Heart left ventricle (tissue), 13 donors: ENCODE measurements around the gene CAPRIN2.

Source experiments
- CTCF ChIP-seq, 12 donors: fragments of 200-600 bp; sonication (generic) in 4 of 12; IDR thresholded peaks; one replicate each; pipeline versions ENCODE4 v1.5.0 to v1.8.0; 2018 to 2022; ENCODE audit warnings: antibody characterized with exemption in 12 of 12, mild to moderate bottlenecking in 5 of 12
- POLR2A ChIP-seq, 2 donors: fragments of 450-650 bp; IDR thresholded peaks; one replicate each; pipeline ENCODE4 v1.6.1; 2017; ENCODE audit warnings: antibody characterized with exemption in 2 of 2, mild to moderate bottlenecking in 2 of 2, moderate library complexity in 2 of 2
- donor health status: ischemic (EF 13 %, LVEDD 7.1; RV severe dilation, severe dysfunction).
- donor health status: DM: no; HTN: yes; CAD: no.
- donor health status: DM: no; HTN: no; CAD: no.
- donor health status: ischemic (EF 25% LVEDD 6.9; RV normal size, moderate dysfunction).
- donor health status: ischemic (EF 25% LVEDD 5.7; RV mildly dilated, moderate dysfunction).
- donor health status: ischemic (EF 35%, LVEDD 5.7; RV mildly dilated, moderate dysfunction).
- donor health status: nonischemic (EF 11% LVEDD 7.7; RV severe dilation, severe dysfunction).
- donor health status: DM: yes; HTN: yes; CAD: no.
- donor health status: PGD.
- donor health status: ischemic (EF 29% LVEDD 5.4; RV normal size, mild dysfunction).
- donor health status: nonischemic (EF 23%, LVEDD 6.1; RV moderate dilation, normal function).

- TF ChIP-seq CTCF (IDR thresholded peaks at IDR 0.05) (no peak), POLR2A (IDR thresholded peaks at IDR 0.05) (no peak)
Observed at GRCh38 chr12:30792085-30792484, 37.3 kb upstream of the CAPRIN2 start.
